IPS-NIHi7 (cell line): ENCODE results near the gene TMEM239.
"Not testable (repeated sequence)": the region's sequence is repeated elsewhere in the genome, so short reads cannot be mapped to it uniquely, and the experiment has no call there.

Experiments used
- DNase-seq: peaks from one replicate; pipeline ENCODE4 v3.0.0; 2012; ENCODE audit warnings: mixed read lengths; ENCODE audit errors: extremely low spot score

Gene TMEM239

DNA sequence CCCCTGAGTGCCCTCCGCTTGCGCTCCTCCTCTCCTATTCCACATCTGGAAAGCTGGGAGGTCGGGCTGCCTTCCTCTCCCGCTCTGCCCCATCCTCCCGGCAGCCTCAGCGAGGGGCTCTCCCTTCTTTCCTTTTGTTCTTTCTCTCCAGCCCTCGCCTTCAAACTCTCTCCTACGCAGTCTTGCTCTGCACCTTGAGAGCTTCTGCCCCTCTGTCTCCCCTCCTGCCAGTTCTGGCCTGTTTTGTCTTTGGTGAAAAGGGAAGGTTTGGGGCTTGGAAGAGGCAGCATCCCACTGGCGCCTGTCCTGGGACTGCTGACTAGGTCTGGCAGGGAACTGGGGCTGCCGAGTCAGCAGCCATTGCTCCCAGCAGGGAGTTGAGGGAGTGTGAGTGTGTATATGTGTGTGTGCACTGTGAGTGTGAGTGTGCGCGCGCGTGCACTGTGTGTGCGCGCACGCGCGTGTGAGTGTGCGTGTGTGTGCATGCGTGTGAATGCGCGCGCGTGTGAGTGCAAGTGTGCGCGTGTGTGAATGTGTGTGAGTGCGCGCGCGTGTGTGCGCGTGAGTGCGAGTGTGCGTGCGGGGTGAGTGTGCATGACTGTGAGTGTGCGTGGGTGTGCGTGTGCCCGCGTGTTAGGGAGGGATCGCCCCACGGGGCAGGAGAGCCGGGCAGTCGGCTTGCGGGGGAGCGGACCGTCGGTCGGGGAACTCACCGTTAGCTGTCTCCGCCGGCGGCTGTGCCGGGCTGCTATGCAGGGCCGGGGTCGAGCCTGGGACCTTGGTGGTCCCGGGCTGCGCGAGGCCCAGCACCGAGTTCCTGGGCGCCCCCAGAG lies 16.3 kb upstream of the TMEM239 start:
- DNase-seq: peak; percentile 62

- peak; percentile 86 for DNase-seq
These were observed 15.5 kb upstream of the TMEM239 start, which contains the start of gene CPXM1 for GRCh38 chr20:2800521-2801285. CPXM1 (minus strand) TSS chr20:2800627; CDS start chr20:2800572, 55 bp downstream.

- no peak for DNase-seq
These were observed 14.9 kb upstream of the TMEM239 start for GRCh38 chr20:2801286-2801728.

DNA sequence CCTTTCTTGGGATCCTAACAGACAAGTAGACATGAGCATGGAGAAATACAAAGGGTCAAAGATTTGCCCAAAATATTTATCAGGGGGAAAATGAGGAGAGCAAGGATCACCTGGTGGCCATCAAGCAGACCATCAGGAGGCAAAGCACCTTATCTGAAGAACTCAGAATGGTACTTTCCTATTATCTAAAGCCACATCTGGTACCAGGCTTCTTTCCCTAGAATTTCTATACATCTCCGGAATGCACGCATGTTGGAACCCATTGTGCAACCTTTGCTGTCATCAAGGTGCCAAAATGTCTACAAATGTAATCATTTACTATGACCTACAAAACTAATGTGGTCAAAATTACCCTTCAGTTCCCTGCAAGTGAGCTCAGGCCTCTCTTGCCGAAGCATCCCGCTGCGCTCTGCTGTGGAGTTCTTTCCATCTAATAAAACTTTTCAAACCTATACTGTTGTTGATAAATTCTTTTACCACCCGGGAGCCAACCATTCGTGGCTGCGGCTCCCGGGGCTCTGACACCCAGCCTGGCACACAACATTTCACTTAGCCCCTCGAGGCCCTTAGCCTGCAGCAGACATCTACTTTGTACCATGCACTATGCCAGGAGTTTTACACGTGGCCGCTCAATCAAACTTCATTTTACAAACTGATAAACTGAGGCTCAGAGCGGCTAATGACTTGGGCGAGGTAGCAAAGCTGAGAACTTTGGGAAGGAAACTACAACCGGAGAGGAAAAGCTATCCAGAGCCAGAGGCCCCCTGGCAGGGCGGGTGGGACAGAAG lies 11.9 kb upstream of the TMEM239 start:
- no peak for DNase-seq

GRCh38 chr20:2804852-2805688 lies 11.1 kb upstream of the TMEM239 start:
- peak; percentile 60 for DNase-seq

GRCh38 chr20:2805689-2806350 lies 10.3 kb upstream of the TMEM239 start:
- DNase-seq: peak; percentile 58

DNA sequence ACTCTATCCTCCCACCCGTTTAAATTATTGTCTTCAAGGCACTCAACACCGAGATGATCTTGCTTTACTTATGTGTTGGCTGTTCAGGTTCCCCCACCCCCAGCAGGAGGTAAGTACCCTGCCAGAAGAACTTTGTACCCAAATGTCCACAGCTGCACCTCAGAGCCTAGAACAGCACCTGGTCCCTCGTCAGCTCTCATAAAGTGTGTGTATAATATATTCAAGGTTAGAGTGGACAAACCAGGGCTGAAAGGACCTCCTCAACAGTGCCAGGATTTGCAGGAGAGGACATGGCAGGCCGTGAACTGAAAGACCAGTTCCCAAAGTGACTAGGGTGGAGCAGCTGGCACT lies 9.8 kb upstream of the TMEM239 start:
- no peak for DNase-seq

DNA sequence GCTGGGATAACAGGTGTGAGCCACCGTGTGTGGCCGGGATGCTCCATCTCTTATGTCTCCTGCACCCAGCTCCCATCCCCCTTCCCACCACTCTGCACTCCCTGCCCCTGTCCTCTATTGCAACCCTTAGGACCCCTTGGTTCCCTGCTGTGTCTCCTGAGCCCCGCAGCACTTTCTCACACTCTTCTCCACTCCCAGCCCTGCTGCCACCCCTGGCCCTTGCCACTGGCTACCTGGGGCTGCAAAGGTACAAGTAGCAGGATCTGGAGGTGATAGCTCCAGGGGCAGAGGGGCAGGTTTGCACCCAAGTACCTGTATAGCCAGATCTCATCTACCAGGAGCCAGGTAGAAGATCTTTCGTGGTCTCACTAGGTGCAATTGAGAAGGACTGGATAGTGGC lies 9.1 kb upstream of the TMEM239 start:
- DNase-seq: no peak

DNA sequence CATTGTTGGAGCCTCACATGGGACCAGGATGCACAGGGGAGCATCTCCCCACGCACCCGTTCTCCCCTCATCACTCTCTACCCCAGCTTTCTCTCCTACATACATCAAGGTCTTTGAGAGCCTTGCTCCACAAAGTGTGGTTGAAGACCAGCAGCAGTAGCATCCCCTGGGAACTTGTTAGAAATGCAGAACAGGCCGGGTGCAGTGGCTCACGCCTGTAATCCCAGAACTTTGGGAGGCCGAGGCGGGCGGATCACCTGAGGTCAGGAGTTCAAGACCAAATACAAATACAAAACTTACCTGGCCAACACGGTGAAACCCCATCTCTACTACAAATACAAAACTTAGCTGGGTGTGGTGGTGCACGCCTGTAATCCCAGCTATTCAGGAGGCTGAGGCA lies 8.2 kb upstream of the TMEM239 start:
- not testable (repeated sequence) for DNase-seq

- no peak for DNase-seq
These were observed 6.5 kb upstream of the TMEM239 start for GRCh38 chr20:2809690-2810089.

DNA sequence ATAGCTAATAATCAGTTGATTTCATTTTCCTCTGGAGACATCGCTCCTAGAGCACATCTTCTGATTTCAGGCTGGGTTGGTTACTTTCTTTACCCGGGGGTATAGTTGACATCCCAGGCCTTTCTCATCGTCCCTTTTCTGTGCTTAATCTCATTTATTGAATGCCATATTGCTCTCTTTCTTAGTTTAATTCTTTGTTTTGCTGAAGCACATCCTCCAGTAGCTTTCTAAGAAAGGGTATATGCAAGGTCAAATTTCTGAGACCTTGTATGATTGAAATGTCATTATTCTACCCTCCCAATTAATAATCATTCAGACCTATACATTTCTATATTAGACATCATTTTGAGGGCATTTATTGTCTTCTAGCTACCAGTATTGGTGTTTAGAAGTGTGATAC lies 4.0 kb upstream of the TMEM239 start:
- DNase-seq: no peak

DNA sequence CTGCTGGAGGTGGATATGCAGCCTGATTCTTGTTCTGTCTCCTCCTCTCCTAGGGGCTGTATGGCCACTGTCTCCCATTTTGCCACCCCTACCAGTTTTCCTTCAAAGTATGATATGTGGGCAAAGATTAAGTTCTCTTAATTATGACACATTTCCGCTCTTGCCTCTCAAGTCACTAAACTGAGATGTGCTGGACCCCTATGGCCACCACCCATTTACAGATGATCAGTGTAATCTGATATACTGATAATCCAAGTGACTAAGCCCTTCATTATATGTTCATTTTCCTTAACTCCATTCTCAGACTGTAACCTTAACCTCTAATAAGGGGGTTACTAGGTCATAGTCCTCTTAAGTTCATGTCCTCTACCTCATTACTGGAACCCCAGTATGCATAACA lies 2.1 kb upstream of the TMEM239 start:
- DNase-seq: no peak

GRCh38 chr20:2814587-2815051 lies 1.5 kb upstream of the TMEM239 start, which contains the start of gene C20orf141:
C20orf141 (plus strand) TSS chr20:2814987; CDS start chr20:2815185, 198 bp downstream.
- DNase-seq: no peak

DNA sequence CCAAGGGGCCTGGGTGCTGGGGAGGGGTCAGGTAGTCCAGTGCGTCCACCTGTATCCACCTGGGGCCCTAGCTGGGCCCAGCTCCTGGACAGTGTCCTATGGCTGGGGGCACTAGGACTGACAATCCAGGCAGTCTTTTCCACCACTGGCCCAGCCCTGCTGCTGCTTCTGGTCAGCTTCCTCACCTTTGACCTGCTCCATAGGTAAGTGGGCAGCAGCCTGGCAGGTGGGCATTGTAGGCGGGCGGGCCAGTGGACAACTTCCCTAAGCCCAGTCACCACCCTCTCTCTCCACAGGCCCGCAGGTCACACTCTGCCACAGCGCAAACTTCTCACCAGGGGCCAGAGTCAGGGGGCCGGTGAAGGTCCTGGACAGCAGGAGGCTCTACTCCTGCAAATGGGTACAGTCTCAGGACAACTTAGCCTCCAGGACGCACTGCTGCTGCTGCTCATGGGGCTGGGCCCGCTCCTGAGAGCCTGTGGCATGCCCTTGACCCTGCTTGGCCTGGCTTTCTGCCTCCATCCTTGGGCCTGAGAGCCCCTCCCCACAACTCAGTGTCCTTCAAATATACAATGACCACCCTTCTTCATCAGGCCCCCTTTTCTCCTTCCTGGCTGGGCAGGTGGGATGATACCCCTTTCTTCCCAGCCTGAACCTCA lies 793 bp upstream of the TMEM239 start:
- DNase-seq: no peak

- DNase-seq: peak; percentile 49
These were observed 598 bp downstream of the TMEM239 start for GRCh38 chr20:2816583-2817340.

DNA sequence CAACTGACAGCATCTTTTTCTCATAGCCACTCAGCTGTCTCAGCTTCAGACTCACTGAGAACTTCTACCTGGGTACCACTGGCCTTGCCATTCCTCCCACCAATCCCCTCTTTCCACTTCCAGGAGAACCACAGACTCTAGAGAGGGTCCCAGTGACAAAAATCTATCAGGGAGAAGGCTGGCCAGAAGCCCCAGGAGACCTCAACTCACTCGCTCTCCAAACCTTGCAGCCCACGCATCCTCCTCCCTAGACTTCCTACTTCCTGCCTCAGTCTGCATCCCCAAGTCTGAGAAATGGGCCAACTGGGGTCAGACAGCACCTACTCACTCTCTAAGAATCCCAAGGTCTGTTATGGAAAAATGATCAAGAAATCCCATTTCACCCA lies 1.2 kb downstream of the TMEM239 start:
- DNase-seq: no peak

DNA sequence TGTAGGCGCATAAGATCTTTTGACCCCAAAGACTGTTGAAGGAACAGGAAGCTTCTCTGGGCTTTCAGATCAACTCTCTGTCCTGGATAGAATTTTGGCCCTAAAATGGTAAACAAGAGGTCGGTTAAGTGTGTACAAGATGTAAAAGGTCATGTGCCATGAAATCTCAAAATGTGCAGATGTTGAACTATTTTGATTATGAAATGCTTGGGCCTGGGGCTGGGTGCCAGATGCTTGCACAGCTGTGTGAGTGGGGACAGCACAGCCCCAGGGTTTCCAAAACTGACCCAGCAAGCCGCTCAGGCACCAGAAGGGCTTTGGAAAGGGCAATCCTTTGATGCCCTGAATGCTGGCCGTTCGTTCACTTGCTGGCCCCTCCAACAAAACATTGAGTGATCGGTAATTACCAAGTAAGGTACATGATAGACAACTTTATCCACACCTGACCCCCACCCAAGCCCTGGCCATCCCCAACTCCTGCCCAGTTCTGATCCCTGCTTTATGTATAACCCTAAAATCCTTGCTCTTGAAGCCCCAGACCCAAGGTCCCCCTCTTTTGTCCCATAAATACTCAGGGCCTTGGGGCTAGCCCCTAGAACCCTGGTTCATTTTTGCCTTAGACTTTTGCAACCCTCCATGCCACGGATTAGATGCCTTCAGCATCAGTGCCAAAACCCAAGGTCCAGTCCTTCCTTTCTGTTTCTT lies 1.9 kb downstream of the TMEM239 start:
- DNase-seq: no peak

- DNase-seq: peak; percentile 68
These were observed 4.1 kb downstream of the TMEM239 start for GRCh38 chr20:2820084-2820895.
